Adipose tissue (tissue), 3 donors: ENCODE data around the gene SAFB2. TPM values are rescaled to one million over a fixed set of nuclear protein-coding genes. Genes with fewer than 3 reads are reported as not detected.

Experiments used
- H3K27ac ChIP-seq: one replicate; pipeline ENCODE4 v1.5.1; 2013; ENCODE audit warnings: low read depth, low read length
- WGBS, 3 donors: extraction: QIAGEN DNeasy Blood & Tissue Kit; methylation state at CpG; one replicate each; pipeline ENCODE4 v1.1.7; 2013; 5-methylcytosine and 5-hydroxymethylcytosine counted together
- polyA plus RNA-seq, 3 donors: library from polyadenylated mRNA; stranded (reverse); fragments of 200-250 nt; gene quantifications; one replicate each; pipeline ENCODE4 v1.2.3, GENCODE V29; 2013
- donor health status: healthy with polysubstance abuse.
- donor health status: Bipolar disorder and iron deficiency.
- donor health status: healthy.

Gene SAFB2
- polyA plus RNA-seq, 3 donors: 35.0 to 48.0 (median 35.4) TPM

GRCh38 chr19:5564930-5565329 lies 57.6 kb downstream of the SAFB2 start:
- 71 to 81% (median 76%) methylated on average over 5 to 7 of the region's 7 CpGs for WGBS, 3 donors
- H3K27ac ChIP-seq: no peak overlapping the region

DNA sequence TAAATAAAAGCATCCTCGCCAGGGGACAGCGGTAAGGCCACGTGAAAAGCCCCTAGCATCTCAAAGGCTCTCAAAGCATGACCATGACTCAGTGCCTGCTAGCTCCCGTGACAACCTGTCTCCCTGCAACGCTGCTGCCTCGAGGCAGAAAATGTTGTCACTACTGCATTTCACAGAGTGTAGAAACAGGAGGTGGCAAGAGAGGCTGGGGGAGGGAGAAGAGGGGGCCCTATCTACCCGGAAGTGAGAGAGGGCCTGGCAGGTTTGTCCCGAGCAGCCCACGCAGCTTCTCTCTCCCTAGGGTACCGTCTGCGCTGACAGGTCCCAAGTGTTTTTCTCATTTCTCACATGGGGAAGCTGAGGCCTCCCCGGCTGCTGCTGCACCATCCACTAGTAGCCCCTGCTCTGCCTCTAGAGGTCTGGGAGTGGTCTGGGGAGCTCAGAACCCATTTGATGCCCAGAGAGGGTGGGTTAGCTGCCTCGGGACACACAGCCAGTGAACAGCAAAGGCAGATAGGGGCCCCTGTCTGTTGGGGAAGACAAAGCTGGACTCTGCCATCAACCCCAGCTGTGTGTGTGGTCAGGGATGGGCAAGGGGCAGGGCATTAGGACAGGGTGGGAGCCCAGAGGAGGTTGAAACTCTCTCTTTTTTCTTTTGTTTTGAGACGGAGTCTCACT lies 58.5 kb downstream of the SAFB2 start:
- 36 to 47% (median 44%) methylated on average over 14 of the region's 14 CpGs for WGBS, 3 donors
- H3K27ac ChIP-seq: no peak overlapping the region

GRCh38 chr19:5563008-5563431 lies 59.6 kb downstream of the SAFB2 start:
- no peak overlapping the region for H3K27ac ChIP-seq
- WGBS, 3 donors: 45 to 50% (median 49%) methylated on average over 8 of the region's 8 CpGs

DNA sequence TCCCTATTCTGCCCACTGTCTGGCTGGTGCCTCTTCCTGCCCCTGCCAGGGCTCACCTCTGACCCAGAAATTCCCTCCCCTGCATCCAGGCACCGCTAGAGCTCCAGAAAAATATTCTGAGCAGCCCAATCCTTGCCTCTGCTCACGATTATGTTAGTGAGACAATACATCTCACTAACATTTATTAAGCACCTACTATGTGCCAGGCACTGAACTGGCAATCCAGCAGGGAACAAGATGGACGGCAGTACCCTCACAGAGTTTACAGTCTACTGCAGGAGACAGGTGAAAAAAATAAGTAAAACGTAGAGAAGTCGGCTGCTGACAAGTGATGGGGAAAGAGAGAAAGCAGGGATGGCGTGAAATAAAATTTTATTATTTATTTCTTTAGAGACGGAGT lies 60.3 kb downstream of the SAFB2 start:
- no peak overlapping the region for H3K27ac ChIP-seq
- WGBS, 3 donors: 81 to 88% (median 83%) methylated on average over 7 of the region's 7 CpGs

DNA sequence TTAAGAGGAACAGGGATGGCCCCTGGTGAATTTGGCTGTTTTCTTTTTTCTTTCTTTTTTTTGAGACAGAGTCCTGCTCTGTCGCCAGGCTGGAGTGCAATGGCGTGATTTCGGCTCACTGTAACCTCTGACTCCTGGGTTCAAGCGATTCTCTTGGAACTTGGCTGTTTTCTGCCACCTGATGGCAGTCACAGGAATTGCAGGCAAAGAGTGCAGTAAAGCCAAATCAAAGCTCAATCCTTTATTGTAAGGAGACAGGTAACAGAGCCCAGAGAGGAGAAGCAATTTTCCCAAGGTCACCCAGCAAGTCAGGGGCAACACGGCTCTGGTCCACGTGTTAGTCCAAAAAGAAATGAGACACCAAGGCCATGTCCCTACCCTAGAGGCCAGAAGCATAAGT lies 61.0 kb downstream of the SAFB2 start:
- no peak overlapping the region for H3K27ac ChIP-seq
- 69 to 73% (median 72%) methylated on average over 6 of the region's 6 CpGs for WGBS, 3 donors

- no peak overlapping the region for H3K27ac ChIP-seq
- WGBS, 3 donors: 41 to 45% (median 44%) methylated on average over 19 of the region's 19 CpGs
These were observed 62.4 kb downstream of the SAFB2 start for GRCh38 chr19:5560156-5560555.

GRCh38 chr19:5559804-5560133 lies 62.8 kb downstream of the SAFB2 start:
- WGBS, 3 donors: 37 to 81% (median 69%) methylated on average over 3 of the region's 3 CpGs
- no peak overlapping the region for H3K27ac ChIP-seq

DNA sequence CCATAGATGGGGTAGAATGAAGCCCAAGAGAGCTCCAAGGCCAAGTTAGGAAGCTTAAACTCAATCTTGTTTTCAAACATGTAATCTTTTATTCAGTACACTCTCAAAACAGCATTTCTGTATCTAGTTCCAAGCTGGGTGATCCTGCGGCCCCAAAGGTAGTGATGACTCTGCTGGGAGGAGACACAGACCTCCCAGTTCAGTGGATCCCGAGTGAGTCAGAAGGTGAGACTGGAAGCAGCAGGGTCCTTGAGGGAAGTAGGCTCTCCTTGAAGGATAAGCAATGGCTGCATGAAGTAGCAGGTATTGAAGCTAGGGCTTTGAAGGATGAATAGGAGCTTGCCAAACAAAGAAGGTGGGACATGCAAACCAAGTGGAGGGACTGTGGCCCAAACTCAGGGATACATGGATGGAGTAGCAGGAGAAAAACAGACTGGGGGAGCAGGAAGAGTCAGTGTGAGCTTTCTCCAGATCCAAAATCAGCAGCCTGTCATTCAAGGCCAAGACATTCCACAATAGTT lies 64.4 kb downstream of the SAFB2 start:
- no peak overlapping the region for H3K27ac ChIP-seq
- WGBS, 3 donors: 71 to 79% (median 78%) methylated on average over 2 of the region's 2 CpGs

DNA sequence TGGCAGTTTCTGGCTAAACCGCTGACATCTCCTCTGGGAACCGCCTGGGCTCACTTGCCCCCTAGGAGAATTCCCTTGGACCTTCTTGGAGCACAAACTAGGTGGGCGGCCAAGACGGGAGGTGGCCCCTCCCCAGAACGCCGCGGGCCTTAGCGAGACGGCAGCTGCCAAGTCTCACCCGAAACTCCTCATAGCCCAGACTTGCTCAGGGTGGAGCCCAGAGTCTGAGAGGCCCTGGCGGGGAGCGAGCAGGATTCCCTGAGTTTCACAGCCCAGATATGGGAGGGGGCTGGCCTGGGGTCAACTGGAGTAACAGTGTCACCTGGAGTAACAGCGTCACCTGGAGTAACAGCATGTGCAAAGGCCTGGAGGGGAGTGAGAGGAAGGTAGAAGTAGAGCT lies 64.9 kb downstream of the SAFB2 start:
- WGBS, 3 donors: 38 to 63% (median 46%) methylated on average over 13 of the region's 13 CpGs

GRCh38 chr19:5554828-5555227 lies 67.7 kb downstream of the SAFB2 start:
- 76 to 91% (median 82%) methylated on average over 5 of the region's 5 CpGs for WGBS, 3 donors
- no peak overlapping the region for H3K27ac ChIP-seq

More for the DNA sequence above, 64.9 kb downstream of the SAFB2 start:
- no peak overlapping the region for H3K27ac ChIP-seq

DNA sequence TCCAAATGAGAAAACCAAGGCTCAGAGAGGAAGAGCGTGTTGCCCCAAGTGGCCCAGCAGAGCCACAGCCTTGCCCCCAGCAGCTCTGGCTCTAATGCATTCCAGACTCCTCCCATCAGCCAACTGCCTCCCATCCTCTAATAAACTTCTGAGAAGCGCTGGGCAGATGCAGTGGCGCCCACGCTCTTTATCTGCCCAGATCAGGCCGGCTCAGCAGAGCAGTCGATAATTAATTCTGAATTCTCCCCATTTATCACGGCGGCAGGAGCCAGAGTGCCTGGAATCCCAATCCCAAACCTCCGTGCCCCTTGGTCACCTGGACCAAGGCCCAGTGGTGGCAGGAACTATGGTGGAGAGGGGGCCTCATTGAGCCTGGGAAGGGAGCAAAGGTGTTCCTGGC lies 68.7 kb downstream of the SAFB2 start:
- WGBS, 3 donors: 58 to 82% (median 79%) methylated on average over 9 of the region's 9 CpGs
- H3K27ac ChIP-seq: no peak overlapping the region

DNA sequence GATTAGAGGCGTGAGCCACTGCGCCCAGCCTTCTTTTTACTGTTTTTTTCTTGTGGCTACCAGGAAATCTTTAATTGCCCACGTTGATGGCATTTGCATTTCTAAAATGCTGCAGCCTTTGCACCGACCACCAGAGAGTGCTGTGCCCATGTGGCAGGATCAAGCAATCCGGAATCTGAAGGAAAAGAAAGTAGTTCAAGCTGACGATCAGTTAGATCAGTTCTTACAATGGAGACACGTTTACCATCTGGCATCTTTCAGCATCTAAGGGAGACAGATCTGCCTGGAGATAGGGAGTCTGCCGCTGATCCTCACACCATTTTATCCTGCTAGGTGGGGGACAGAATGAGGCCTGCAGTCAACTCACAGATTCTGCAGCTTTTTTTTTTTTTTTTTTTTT lies 74.7 kb downstream of the SAFB2 start:
- no peak overlapping the region for H3K27ac ChIP-seq
- WGBS, 3 donors: 25 to 40% (median 27%) methylated on average over 8 of the region's 8 CpGs

- no peak overlapping the region for H3K27ac ChIP-seq
- WGBS, 3 donors: 79 to 89% (median 82%) methylated on average over 4 of the region's 4 CpGs
These were observed 76.6 kb downstream of the SAFB2 start for GRCh38 chr19:5545984-5546383.

DNA sequence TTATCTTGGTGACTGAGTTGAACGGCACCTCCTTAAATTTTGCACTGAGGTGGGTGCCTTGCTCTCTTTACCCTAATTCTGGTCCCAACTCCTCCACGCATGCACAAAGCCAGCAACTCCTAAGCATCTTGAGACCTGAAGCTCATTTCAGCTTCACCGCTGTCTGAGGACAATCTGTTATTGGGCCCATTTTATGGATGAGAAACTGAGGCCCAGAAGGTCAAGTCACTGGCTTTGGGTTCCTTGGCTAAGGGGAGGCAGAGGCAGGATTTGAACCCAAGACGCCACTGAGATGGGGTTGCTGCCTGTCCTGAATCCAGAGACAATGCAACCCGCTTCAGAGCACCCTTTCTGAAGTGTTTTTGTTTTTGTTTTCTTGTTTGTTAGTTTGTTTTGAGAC lies 77.5 kb downstream of the SAFB2 start:
- no peak overlapping the region for H3K27ac ChIP-seq
- WGBS, 3 donors: 82 to 89% (median 86%) methylated on average over 5 of the region's 5 CpGs

- 43 to 54% (median 48%) methylated on average over 8 of the region's 8 CpGs for WGBS, 3 donors
- H3K27ac ChIP-seq: no peak overlapping the region
These were observed 79.9 kb downstream of the SAFB2 start for GRCh38 chr19:5542665-5543064.

- no peak overlapping the region for H3K27ac ChIP-seq
- 70 to 78% (median 72%) methylated on average over 7 of the region's 7 CpGs for WGBS, 3 donors
These were observed 81.1 kb downstream of the SAFB2 start for GRCh38 chr19:5541456-5541855.

DNA sequence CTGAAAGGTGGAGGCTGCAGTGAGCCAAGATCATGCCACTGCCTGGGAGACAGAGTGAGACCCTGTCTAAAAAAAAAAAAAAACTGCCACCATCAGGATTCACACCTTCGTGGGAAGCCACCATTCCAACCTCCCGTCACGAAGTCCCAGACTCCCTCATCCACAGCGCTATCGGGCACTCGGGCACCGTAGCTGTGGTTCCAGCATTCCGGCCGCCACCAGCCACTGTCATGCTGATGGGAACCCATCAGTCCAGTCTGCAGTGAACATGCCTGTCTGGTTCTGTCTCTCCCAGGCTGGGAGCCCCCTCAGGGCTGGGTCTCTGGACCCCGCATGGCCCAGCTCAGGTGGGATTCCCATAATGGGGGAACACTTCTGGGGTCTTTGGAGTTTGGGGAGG lies 82.4 kb downstream of the SAFB2 start:
- no peak overlapping the region for H3K27ac ChIP-seq
- WGBS, 3 donors: 90 to 93% (median 90%) methylated on average over 10 of the region's 10 CpGs

DNA sequence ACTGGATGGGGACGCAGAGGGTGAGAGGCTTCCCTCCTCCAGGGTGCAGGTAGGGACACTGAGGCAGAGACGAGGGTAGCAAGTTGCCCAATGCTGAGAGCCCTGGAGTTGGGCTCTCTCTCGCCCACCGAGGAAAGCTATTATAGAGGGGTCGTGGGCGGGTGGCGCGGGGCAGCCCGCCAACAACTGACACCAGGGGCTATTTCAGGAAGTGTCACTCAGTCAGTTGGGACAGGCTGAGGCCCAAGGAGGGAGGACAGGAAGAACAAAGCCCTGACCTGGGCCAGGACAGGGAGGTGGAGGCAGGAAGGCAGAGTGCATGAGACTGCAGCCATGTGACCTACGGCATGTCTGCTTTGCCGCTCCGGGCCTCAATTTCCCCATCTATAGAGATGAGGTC lies 84.7 kb downstream of the SAFB2 start:
- no peak overlapping the region for H3K27ac ChIP-seq
- 62 to 89% (median 68%) methylated on average over 12 of the region's 12 CpGs for WGBS, 3 donors
